GM12872 (cell line): Measurements from ENCODE around the gene DUSP7.

ENCODE experiments used
- CTCF ChIP-seq: IDR thresholded peaks from 3 replicates; pipeline ENCODE4 v1.5.1; 2011; ENCODE audit warnings: low read depth, mild to moderate bottlenecking, low read length, moderate library complexity; ENCODE audit not compliant: insufficient read depth

DUSP7 gene

GRCh38 chr3:52056968-52057811, 819 bp upstream of the DUSP7 start:
- no peak for TF ChIP-seq CTCF

GRCh38 chr3:52055537-52056351, 627 bp downstream of the DUSP7 start:
- peak; percentile 53 for TF ChIP-seq CTCF

- peak; percentile 57 for TF ChIP-seq CTCF
Measured at GRCh38 chr3:52054661-52055511, 1.5 kb downstream of the DUSP7 start.

- TF ChIP-seq CTCF: peak; percentile 50
Measured at GRCh38 chr3:52053307-52054304, 2.8 kb downstream of the DUSP7 start.

- peak; percentile 27; the same call in 1 of the 3 replicates for TF ChIP-seq CTCF
Measured at GRCh38 chr3:52052831-52053306, 3.5 kb downstream of the DUSP7 start.

- TF ChIP-seq CTCF: no peak
Measured at GRCh38 chr3:52051444-52051843, 4.9 kb downstream of the DUSP7 start.
